ENCODE data around the gene EFHC1.
"Not testable (repeated sequence)": the region's sequence is repeated elsewhere in the genome, so short reads cannot be mapped to it uniquely, and the experiment has no call there.

Gene EFHC1
- total RNA-seq: 4.3 to 7.8 reads per million in 2 donors

- peak; percentile 97 for DNase-seq
These were observed at the start of gene EFHC1 for GRCh38 chr6:52419809-52420667. EFHC1 (plus strand) TSS chr6:52420342; CDS start chr6:52420411, 69 bp downstream.

DNA sequence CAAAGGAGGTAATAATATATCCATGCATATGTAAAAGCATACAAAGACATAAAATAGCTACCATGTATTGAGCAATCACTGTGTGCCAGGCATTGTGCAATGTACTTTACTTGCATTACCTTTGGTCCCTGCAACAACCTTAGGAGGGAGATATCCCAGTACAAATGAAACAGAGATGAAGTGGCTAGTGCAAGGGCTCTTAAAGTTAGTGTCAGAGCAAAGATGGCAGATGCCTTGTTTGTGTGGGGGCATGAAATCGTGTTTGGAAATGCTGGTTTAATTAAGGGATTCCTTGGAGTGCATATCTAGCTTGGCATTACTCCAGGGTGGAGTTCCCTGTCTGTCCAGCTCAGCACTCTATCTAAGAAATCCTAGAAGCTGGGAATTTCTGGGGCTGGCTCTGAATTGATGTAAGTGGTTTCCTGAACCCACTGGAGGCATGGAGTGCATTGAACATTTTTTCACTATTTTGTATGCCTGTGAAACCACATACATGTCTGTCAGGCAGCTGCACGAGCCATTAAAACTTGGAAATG is 48.4 kb upstream of the EFHC1 start:
- DNase-seq: no peak

DNA sequence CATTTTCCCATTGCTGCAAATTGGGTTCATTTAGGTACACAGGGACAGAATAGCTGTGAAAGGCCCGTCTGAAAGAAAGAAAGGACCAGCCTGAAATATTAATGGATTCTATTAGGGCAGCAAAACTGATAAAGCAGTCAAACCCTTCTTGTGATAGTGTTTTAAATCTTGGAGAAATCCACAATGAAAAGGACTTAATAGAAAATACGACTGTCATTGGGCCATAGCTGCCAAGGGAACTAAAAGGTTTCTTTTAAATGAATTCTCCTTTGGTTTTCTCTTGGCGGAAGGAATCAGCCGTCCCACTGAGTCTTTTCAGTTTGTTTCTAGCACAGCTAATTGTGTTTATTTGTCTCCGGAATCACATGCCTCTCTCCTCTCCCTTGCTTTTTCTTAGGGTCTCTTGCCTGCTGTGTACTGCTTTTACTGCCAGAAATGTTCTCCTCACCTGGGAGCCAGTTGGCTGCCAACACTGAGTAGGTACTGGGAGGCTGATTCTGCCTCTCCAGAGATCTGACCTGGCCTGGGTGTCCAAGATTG is 46.9 kb upstream of the EFHC1 start:
- DNase-seq: no peak

- DNase-seq: no peak
These were observed 45.9 kb upstream of the EFHC1 start for GRCh38 chr6:52374247-52374646.

DNA sequence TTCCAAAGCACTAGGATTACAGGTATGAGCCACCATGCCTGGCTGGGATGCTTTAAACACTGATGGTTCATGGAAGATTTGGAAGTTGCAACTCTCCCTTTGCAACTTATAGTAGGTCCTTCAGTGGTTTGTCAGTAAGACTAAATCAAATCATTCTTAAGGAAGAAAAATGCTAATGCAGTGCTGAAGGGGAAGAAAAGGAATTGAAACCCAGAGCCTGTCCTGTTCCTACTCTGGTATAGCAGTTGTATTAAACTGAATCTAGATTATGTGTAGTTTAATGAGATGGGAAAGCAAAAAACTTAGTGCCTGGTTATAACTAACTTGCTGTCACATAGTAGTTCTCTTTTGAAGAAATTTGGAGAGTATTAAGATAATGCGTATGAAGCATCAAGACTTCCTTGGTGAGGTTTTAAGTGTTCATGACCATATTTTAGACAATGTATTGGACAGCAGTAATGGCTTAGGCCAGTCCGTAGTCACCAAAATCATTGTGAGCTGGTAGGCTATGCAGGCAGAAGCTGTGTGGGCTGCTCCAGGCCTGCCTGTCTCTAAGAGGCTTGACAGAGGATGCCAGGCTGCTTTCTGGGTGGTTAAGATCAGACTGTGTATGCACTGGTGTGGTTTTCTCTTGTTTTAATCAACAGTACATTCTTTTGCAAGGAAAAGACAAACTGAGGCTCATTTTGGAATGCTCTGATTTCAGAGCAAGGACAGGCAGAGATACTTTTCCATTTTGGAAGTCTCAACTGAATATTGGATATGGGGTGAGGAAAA is 44.2 kb upstream of the EFHC1 start:
- no peak for DNase-seq

GRCh38 chr6:52376763-52377162 is 43.4 kb upstream of the EFHC1 start:
- no peak for DNase-seq

DNA sequence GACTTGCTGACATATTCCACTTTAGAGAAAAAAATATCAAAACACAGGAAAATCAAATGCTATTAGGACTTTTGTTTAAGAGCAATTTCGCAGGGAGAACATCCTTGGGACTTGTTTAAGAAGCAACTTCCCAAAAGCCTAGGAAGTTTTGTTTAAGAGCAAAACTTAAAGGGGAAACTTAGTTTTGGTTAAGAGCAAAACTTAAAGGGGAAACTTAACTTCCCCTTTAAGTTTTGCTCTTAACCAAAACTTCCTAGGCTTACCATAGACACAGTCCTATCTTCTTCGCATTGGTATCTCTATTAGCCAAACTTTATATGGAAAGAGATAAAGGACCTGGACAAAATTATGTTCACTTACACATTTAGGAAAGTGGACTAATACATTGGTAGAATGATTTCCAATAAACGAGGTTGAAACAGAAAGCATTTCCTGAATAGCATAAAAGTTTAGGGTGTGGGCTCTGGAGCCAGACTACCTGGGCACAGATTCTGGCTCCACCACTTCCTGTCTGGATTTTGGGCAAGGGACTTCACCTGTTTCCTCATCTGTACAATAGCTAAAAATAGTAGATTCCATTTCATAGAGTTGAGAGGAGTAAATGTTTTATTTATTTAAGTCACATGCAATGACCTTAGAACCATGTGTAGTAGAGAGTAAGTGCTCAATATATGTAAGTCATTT is 42.5 kb upstream of the EFHC1 start:
- no peak for DNase-seq

DNA sequence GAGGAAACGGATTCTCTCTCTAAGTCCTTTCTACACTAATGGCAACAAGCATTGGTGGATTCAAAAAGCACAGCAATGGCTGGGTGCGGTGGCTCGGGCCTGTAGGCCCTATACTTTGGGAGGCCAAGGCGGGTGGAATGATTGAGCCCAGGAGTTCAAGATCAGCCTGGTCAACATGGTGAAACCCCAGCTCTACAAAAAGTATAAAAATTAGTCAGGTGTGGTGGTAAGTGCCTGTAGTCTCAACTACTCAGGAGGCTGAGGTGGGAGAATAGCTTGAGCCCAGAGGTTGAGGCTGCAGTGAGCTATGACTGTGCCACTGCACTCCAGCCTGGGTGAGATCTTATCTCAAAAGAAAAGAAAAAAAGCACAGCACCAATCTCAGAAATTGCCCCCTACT is 38.9 kb upstream of the EFHC1 start:
- DNase-seq: no peak

DNA sequence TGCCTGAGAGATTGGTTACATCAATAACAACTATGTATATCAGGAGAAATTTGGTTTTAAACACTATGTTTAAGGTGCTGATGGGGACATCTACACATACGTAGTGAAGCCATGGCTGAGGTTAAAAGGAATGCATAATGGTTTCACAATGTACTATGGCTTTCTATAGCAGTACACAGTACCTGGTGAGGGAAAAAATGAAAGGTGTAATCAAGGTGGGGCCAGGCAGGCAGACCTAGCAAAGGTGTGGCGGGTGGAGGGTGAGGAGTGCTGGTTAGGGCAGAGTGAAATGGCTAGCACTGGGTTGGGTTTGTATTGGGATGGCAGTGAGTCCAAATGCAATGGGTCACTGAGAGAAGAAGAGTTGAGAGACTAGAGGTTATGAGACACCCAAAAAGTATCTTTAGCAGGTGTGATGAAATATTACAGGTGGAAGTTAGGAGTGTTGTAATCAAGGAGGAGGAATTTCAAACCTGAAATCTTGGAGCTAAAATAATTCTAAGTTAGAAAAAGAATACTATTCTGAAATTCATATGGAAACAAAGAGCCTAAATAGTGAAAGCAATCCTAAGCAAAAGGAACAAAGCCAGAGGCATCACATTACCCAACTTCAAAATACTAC is 35.9 kb upstream of the EFHC1 start:
- DNase-seq: no peak

DNA sequence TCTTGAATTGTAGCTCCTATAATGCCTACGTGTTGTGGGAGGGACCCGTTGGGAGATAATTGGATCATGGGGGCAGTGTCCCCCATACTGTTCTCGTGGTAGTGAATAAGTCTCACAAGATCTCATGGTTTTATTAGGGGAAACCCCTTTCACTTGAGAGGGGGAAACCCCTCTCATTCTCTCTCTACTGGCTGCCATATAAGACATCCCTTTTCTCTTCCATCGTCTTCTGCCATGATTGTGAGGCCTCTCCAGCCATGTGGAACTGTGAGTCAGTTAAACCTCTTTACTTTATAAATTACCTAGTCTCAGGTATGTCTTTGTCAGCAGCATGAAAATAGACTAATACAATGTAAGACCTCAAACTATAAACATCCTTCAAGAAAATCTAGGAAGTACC is 35.1 kb upstream of the EFHC1 start:
- DNase-seq: no peak

GRCh38 chr6:52388119-52388518 is 32.0 kb upstream of the EFHC1 start:
- not testable (repeated sequence) for DNase-seq

- no peak for DNase-seq
These were observed 31.4 kb upstream of the EFHC1 start for GRCh38 chr6:52388790-52389189.

GRCh38 chr6:52389264-52389625 is 30.9 kb upstream of the EFHC1 start:
- DNase-seq: no peak

- DNase-seq: peak; percentile 48
These were observed 30.3 kb upstream of the EFHC1 start for GRCh38 chr6:52389626-52390360.

DNA sequence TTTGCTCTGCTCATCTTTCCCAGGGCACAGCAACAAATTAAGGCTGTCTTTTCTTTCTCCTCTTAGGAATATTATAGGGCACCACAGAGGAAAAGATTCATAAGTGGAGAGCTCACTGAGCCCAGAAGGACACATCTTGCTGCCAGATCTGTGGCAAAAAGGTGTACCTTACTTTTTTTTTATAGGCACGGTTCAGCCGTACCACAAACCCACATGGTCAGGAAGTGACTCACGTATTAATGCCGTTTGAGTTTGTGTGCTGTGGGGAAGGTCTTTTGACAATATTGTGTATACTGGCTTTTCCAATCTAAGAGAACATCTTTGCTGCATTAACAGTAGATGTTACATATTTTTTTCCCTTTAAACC is 29.8 kb upstream of the EFHC1 start:
- DNase-seq: peak; percentile 40

DNA sequence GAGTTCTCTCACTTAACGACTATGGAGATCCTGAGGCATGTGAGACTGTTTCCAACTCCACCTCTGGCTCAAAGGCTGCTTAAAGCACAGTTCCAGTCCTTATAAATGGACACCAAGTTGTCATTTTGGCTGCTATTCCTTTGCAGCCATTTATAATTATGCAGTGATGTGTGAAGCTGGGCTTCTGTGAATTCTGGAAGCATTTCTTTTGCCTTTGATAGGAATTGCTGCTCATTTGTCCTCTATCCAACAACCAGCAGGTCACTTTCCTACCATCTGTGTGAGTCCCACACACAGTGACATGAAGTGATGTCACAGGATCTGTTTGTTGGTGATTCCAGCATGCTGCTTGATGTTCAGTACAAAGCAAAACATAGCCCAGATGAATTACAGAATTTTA is 28.5 kb upstream of the EFHC1 start:
- no peak for DNase-seq

DNA sequence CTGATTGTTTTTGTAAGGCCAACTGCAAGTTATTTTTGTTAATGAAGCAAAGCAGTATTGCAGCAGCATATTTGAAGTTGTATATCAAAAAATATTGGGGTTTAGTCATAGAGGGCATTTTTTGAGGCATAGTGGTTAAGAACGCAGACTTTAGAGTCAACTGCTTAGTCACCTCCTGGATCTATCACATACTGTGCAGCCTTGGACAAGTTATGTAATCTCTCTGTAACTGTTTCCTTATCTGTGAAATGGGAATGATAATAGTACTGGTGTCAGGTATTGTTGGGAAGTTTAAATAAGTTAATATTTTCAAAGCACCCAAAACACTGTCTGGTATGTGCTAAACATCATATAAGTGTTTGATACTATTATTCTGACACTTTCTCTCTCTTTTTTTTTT is 27.2 kb upstream of the EFHC1 start:
- no peak for DNase-seq

GRCh38 chr6:52393780-52394179 is 26.4 kb upstream of the EFHC1 start:
- no peak for DNase-seq

DNA sequence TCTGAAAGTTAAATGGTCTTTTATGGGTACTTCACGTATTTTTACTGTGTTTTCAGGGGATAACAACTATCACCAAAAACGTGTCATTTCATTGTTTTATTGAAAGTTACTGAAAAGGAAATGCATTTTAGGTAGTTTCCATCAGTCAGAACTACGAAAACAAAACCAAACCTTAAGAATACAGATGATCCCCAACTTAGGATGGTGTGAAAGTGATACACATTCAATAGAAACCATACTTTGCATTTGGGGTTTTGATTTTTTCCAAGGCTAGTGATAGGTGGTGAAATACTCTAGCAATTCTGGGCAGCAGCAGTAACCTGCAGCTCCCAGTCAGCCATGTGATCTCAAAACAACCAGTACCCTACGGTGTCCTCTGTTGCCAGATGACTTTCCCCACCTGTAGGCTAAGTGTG is 25.9 kb upstream of the EFHC1 start:
- no peak for DNase-seq

- DNase-seq: no peak
These were observed 24.2 kb upstream of the EFHC1 start for GRCh38 chr6:52395969-52396368.

- no peak for DNase-seq
These were observed 20.4 kb upstream of the EFHC1 start for GRCh38 chr6:52399511-52400312.
